ENCODE measurements around the gene BBS5. TPM values are rescaled to one million over a fixed set of nuclear protein-coding genes. Genes with fewer than 3 reads are reported as not detected.
"Not testable (repeated sequence)": the region's sequence is repeated elsewhere in the genome, so short reads cannot be mapped to it uniquely, and the experiment has no call there.

Gene BBS5
- total RNA-seq (ENCODE audit: unreplicated experiment), result 3.3 TPM
- long read RNA-seq, partial matches to known transcripts, result 1 of 1 reads
- long read RNA-seq, other reads (novel, unspliced or antisense), result 0 of 1 reads

GRCh38 chr2:169479257-169480078 lies at the start of gene BBS5:
Gene BBS5, plus strand, starts transcription at chr2:169479494. Its CDS starts 60 bp downstream, at chr2:169479554.
- no peaks in the 10 kb centered on the region for H3K36me3 Mint-ChIP-seq (ENCODE audit: unreplicated experiment)
- no peaks in the 10 kb centered on the region for H3K9me3 Mint-ChIP-seq (ENCODE audit: unreplicated experiment)
- H3K4me1 Mint-ChIP-seq (ENCODE audit: low read depth, unreplicated experiment), result no peaks in the 10 kb centered on the region
- H3K27ac Mint-ChIP-seq (ENCODE audit: unreplicated experiment), result no peak within 1 kb of the TSS
- peaks cover 4% of the 10 kb centered on the region for H3K27me3 Mint-ChIP-seq (ENCODE audit: unreplicated experiment)
- TF ChIP-seq CTCF (IDR thresholded peaks at IDR 0.05; ENCODE audit: partially characterized antibody, unreplicated experiment), result no peak
- peak; percentile 83 for DNase-seq
- peak within 1 kb of the TSS; percentile 92 for H3K4me3 Mint-ChIP-seq (ENCODE audit: unreplicated experiment)

- not testable (repeated sequence) for H3K4me3 Mint-ChIP-seq (ENCODE audit: unreplicated experiment); H3K4me1 Mint-ChIP-seq (ENCODE audit: low read depth, unreplicated experiment); H3K36me3 Mint-ChIP-seq (ENCODE audit: unreplicated experiment); H3K9me3 Mint-ChIP-seq (ENCODE audit: unreplicated experiment); H3K27ac Mint-ChIP-seq (ENCODE audit: unreplicated experiment); H3K27me3 Mint-ChIP-seq (ENCODE audit: unreplicated experiment); DNase-seq
These were observed 47.5 kb upstream of the BBS5 start for GRCh38 chr2:169431772-169432171.

GRCh38 chr2:169434236-169434635 lies 45.1 kb upstream of the BBS5 start:
- not testable (repeated sequence) for H3K4me3 Mint-ChIP-seq (ENCODE audit: unreplicated experiment); H3K27ac Mint-ChIP-seq (ENCODE audit: unreplicated experiment); H3K4me1 Mint-ChIP-seq (ENCODE audit: low read depth, unreplicated experiment); H3K27me3 Mint-ChIP-seq (ENCODE audit: unreplicated experiment); H3K9me3 Mint-ChIP-seq (ENCODE audit: unreplicated experiment); H3K36me3 Mint-ChIP-seq (ENCODE audit: unreplicated experiment); DNase-seq

GRCh38 chr2:169438466-169439072 lies 40.7 kb upstream of the BBS5 start:
- no peaks in the 10 kb centered on the region for H3K4me1 Mint-ChIP-seq (ENCODE audit: low read depth, unreplicated experiment)
- no peak overlapping the region for H3K27ac Mint-ChIP-seq (ENCODE audit: unreplicated experiment)
- no peak overlapping the region for H3K4me3 Mint-ChIP-seq (ENCODE audit: unreplicated experiment)
- TF ChIP-seq CTCF (IDR thresholded peaks at IDR 0.05; ENCODE audit: partially characterized antibody, unreplicated experiment), result no peak
- no peaks in the 10 kb centered on the region for H3K36me3 Mint-ChIP-seq (ENCODE audit: unreplicated experiment)
- no peaks in the 10 kb centered on the region for H3K27me3 Mint-ChIP-seq (ENCODE audit: unreplicated experiment)
- no peaks in the 10 kb centered on the region for H3K9me3 Mint-ChIP-seq (ENCODE audit: unreplicated experiment)
- DNase-seq, result no peak

- no peaks in the 10 kb centered on the region for H3K9me3 Mint-ChIP-seq (ENCODE audit: unreplicated experiment)
- H3K36me3 Mint-ChIP-seq (ENCODE audit: unreplicated experiment), result no peaks in the 10 kb centered on the region
- no peak for DNase-seq
- no peak overlapping the region for H3K27ac Mint-ChIP-seq (ENCODE audit: unreplicated experiment)
- no peaks in the 10 kb centered on the region for H3K4me1 Mint-ChIP-seq (ENCODE audit: low read depth, unreplicated experiment)
- no peaks in the 10 kb centered on the region for H3K27me3 Mint-ChIP-seq (ENCODE audit: unreplicated experiment)
- TF ChIP-seq CTCF (IDR thresholded peaks at IDR 0.05; ENCODE audit: partially characterized antibody, unreplicated experiment), result no peak
- H3K4me3 Mint-ChIP-seq (ENCODE audit: unreplicated experiment), result no peak overlapping the region
These were observed 39.4 kb upstream of the BBS5 start for GRCh38 chr2:169439900-169440299.

- Mint-ChIP-seq H3K27ac (ENCODE audit: unreplicated experiment) (no peak overlapping the region), H3K4me3 (ENCODE audit: unreplicated experiment) (no peak overlapping the region), H3K36me3 (ENCODE audit: unreplicated experiment) (no peaks in the 10 kb centered on the region), H3K9me3 (ENCODE audit: unreplicated experiment) (no peaks in the 10 kb centered on the region), H3K4me1 (ENCODE audit: low read depth, unreplicated experiment) (no peaks in the 10 kb centered on the region), H3K27me3 (ENCODE audit: unreplicated experiment) (no peaks in the 10 kb centered on the region)
- no peak for DNase-seq
- no peak for TF ChIP-seq CTCF (IDR thresholded peaks at IDR 0.05; ENCODE audit: partially characterized antibody, unreplicated experiment)
These were observed 32.8 kb upstream of the BBS5 start for GRCh38 chr2:169446452-169446851.
